SK-N-SH (cell line): ENCODE results near the gene D2HGDH. TPM values are rescaled to one million over a fixed set of nuclear protein-coding genes. Genes with fewer than 3 reads are reported as not detected.

Experiments used
- CTCF ChIA-PET: fragments of 300-600, 350-600 bp; formaldehyde crosslinking; extraction: SDS; loops from one replicate; lab custom pipeline; 2021; lab: Yijun Ruan, JAX
- POLR2A ChIA-PET: fragments of 350-600 bp; sonication (Branson Sonifier 250); formaldehyde crosslinking; extraction: SDS; loops from one replicate; lab custom pipeline; 2020; ENCODE audit warnings: antibody characterized with exemption, inconsistent platforms; lab: Yijun Ruan, JAX
- DNase-seq: peaks from one replicate; pipeline ENCODE4 v3.0.0; 2012
- H2AFZ ChIP-seq: fragments of 200-600 bp; sonication (generic); 2 replicates; pipeline ENCODE4 v1.8.1; 2016; ENCODE audit warnings: antibody characterized with exemption, mild to moderate bottlenecking, low read depth
- H3F3A ChIP-seq: fragments of 200-600 bp; sonication (generic); replicated peaks from 2 replicates; pipeline ENCODE3; 2016; ENCODE audit warnings: antibody characterized with exemption, mild to moderate bottlenecking; ENCODE audit not compliant: insufficient read depth
- H3K27ac ChIP-seq, 2 experiments: fragments of 200-500 bp in 1 of 2; fragments of 200-600 bp in 1 of 2; sonication (Bioruptor generic) in 1 of 2; sonication (generic), shearing (Covaris generic) in 1 of 2; 2 replicates each; pipeline versions ENCODE4 v1.5.1 to v1.6.1; 2014 to 2016; ENCODE audit warnings: low read depth in 2 of 2, inconsistent platforms in 1 of 2, low read length in 1 of 2, mild to moderate bottlenecking in 1 of 2, mixed read lengths in 1 of 2
- H3K27me3 ChIP-seq: fragments of 200-600 bp; sonication (generic), shearing (Covaris generic); 2 replicates; pipeline ENCODE4 v1.6.1; 2016; ENCODE audit warnings: mixed run types; ENCODE audit not compliant: insufficient read depth
- H3K36me3 ChIP-seq, 2 experiments: fragments of 200-500 bp in 1 of 2; fragments of 200-600 bp in 1 of 2; sonication (Bioruptor generic) in 1 of 2; sonication (generic) in 1 of 2; replicated peaks in 1 of 2; 2 replicates each; pipeline versions ENCODE3 to v1.5.1; 2014 to 2016; ENCODE audit warnings: low read length in 1 of 2, mild to moderate bottlenecking in 1 of 2; ENCODE audit not compliant: insufficient read depth in 2 of 2, control insufficient read depth in 1 of 2
- H3K4me1 ChIP-seq, 2 experiments: fragments of 200-500 bp in 1 of 2; fragments of 200-600 bp in 1 of 2; sonication (Bioruptor generic) in 1 of 2; sonication (generic), shearing (Covaris generic) in 1 of 2; 2 replicates each; pipeline versions ENCODE4 v1.5.1 to v1.6.1; 2014 to 2016; ENCODE audit warnings: low read depth in 1 of 2, low read length in 1 of 2, mixed run types in 1 of 2; ENCODE audit not compliant: insufficient read depth in 2 of 2, control insufficient read depth in 1 of 2
- H3K4me2 ChIP-seq: fragments of 200-600 bp; sonication (generic), shearing (Covaris generic); 2 replicates; pipeline ENCODE4 v1.6.1; 2017; ENCODE audit warnings: mixed run types
- H3K4me3 ChIP-seq, 2 experiments: fragments of 200-500 bp in 1 of 2; fragments of 200-600 bp in 1 of 2; sonication (Bioruptor generic) in 1 of 2; sonication (generic), shearing (Covaris generic) in 1 of 2; 2 replicates each; pipeline versions ENCODE4 v1.5.1 to v1.8.1; 2014 to 2016; ENCODE audit warnings: low read depth in 2 of 2, inconsistent platforms in 1 of 2, low read length in 1 of 2, mild to moderate bottlenecking in 1 of 2, mixed read lengths in 1 of 2, moderate library complexity in 1 of 2
- H3K79me2 ChIP-seq: fragments of 200-600 bp; sonication (generic); 2 replicates; pipeline ENCODE4 v1.8.1; 2017; ENCODE audit warnings: mild to moderate bottlenecking; ENCODE audit not compliant: insufficient read depth
- H3K9ac ChIP-seq: fragments of 200-600 bp; sonication (generic); 2 replicates; pipeline ENCODE4 v1.6.1; 2017; ENCODE audit warnings: mixed run types
- H3K9me2 ChIP-seq: fragments of 200-600 bp; sonication (generic); 2 replicates; pipeline ENCODE4 v1.6.1; 2017; ENCODE audit warnings: mixed run types
- H3K9me3 ChIP-seq: fragments of 200-600 bp; sonication (generic); 2 replicates; pipeline ENCODE4 v1.6.1; 2017; ENCODE audit warnings: mixed run types, mild to moderate bottlenecking, moderate library complexity
- H4K20me1 ChIP-seq: fragments of 200-600 bp; sonication (generic); 2 replicates; pipeline ENCODE4 v1.6.1; 2017; ENCODE audit warnings: mild to moderate bottlenecking, mixed run types; ENCODE audit not compliant: insufficient read depth
- CHD2 ChIP-seq: fragments of 150-350 bp; IDR thresholded peaks from 2 replicates; pipeline ENCODE4 v1.6.1; 2018; ENCODE audit warnings: low read length; ENCODE audit not compliant: partially characterized antibody
- CTCF ChIP-seq: fragments of 200-600 bp; sonication (generic); IDR thresholded peaks from 2 replicates; pipeline ENCODE4 v1.6.1; 2017; ENCODE audit warnings: antibody characterized with exemption, mild to moderate bottlenecking, moderate library complexity
- GABPA ChIP-seq: IDR thresholded peaks from 2 replicates; pipeline ENCODE4 v1.4.0; 2012; ENCODE audit warnings: low read depth, mild to moderate bottlenecking
- IRF3 ChIP-seq: fragments of 150-350 bp; IDR thresholded peaks from 2 replicates; pipeline ENCODE4 v1.6.1; 2016; ENCODE audit warnings: mild to moderate bottlenecking, low read depth, low read length
- JUND ChIP-seq: IDR thresholded peaks from 2 replicates; pipeline ENCODE4 v1.4.0; 2012
- MAX ChIP-seq: IDR thresholded peaks from 2 replicates; pipeline ENCODE4 v1.4.0; 2012; ENCODE audit warnings: low read depth
- REST ChIP-seq: IDR thresholded peaks from 2 replicates; pipeline ENCODE4 v1.6.1; 2012; ENCODE audit warnings: mild to moderate bottlenecking, low read depth, low read length, moderate library complexity
- RFX5 ChIP-seq: IDR thresholded peaks from 2 replicates; pipeline ENCODE4 v1.6.1; 2012; ENCODE audit warnings: mild to moderate bottlenecking, improper control_type of control experiment, low read length
- TEAD4 ChIP-seq: IDR thresholded peaks from 2 replicates; pipeline ENCODE4 v1.4.0; 2012; ENCODE audit warnings: mild to moderate bottlenecking, borderline replicate concordance; ENCODE audit not compliant: insufficient read depth
- YY1 ChIP-seq: IDR thresholded peaks from 2 replicates; pipeline ENCODE4 v1.4.0; 2012; ENCODE audit warnings: low read depth, mild to moderate bottlenecking
- WGBS: methylation state at CpG from one replicate; pipeline ENCODE4 v1.1.6; 2017; ENCODE audit warnings: low lambda C conversion rate; 5-methylcytosine and 5-hydroxymethylcytosine counted together
- polyA plus RNA-seq, 3 experiments: library from polyadenylated mRNA; depleted of rRNA; stranded (reverse); fragments of >200 nt; gene quantifications; 2 replicates each; pipeline ENCODE4 v1.2.3, GENCODE V29; 2012

The D2HGDH gene
- polyA plus RNA-seq, 1 of the 3 experiments (the other 2 are of a cell fraction) = 36.3 TPM

- no peaks in the 10 kb centered on the region for H3F3A ChIP-seq
- H3K9ac ChIP-seq = no peak overlapping the region
- H3K4me3 ChIP-seq = no peak overlapping the region
- peaks cover 0 to 37% of the 10 kb centered on the region in 2 experiments; a peak in 3 of 4 replicates for H3K4me1 ChIP-seq
- H3K27ac ChIP-seq = peak overlapping the region in 1 of 2 experiments; percentile 47; a peak in 1 of 4 replicates
- no peak overlapping the region for H2AFZ ChIP-seq
- H3K36me3 ChIP-seq = no peaks in the 10 kb centered on the region
- CTCF ChIA-PET = interaction anchor here (1.0 to 1.6 kb wide), 3 partner anchors 26 to 108 kb away, joined by 3 to 4 read pairs (median 3); no protein-coding TSS in a partner anchor
- H3K27me3 ChIP-seq = no peaks in the 10 kb centered on the region
- H3K4me2 ChIP-seq = no peak overlapping the region
- no peaks in the 10 kb centered on the region for H3K9me2 ChIP-seq
- no peak for DNase-seq
- H4K20me1 ChIP-seq = no peaks in the 10 kb centered on the region
- WGBS = 95% methylated on average over 4 of the region's 27 CpGs
- TF ChIP-seq MAX = no peak
- no peak for TF ChIP-seq RFX5
- TF ChIP-seq CTCF = no peak
- no peak for TF ChIP-seq YY1
- TF ChIP-seq TEAD4 = no peak
- no peaks in the 10 kb centered on the region for H3K79me2 ChIP-seq
- H3K9me3 ChIP-seq = no peaks in the 10 kb centered on the region
- POLR2A ChIA-PET = interaction anchor here (1.4 kb wide), 1 partner anchor 108 kb away, joined by 3 read pairs; no protein-coding TSS in a partner anchor
These were observed 76.9 kb downstream of the D2HGDH start for GRCh38 chr2:241811201-241811951.

GRCh38 chr2:241811952-241812729, 77.7 kb downstream of the D2HGDH start:
- CTCF ChIA-PET = no interaction called here
- H3K9me2 ChIP-seq = no peaks in the 10 kb centered on the region

More at GRCh38 chr2:241811952-241812729, 77.7 kb downstream of the D2HGDH start:
- Histone ChIP-seq H3K79me2 (no peaks in the 10 kb centered on the region), H2AFZ (no peak overlapping the region), H3F3A (no peaks in the 10 kb centered on the region), H3K4me3 (no peak overlapping the region), H3K9me3 (no peaks in the 10 kb centered on the region), H4K20me1 (no peaks in the 10 kb centered on the region), H3K27me3 (no peaks in the 10 kb centered on the region), H3K27ac (no peak overlapping the region; a peak in 1 of 4 replicates), H3K36me3 (no peaks in the 10 kb centered on the region), H3K4me2 (no peak overlapping the region), H3K9ac (no peak overlapping the region), H3K4me1 (peaks cover 0 to 37% of the 10 kb centered on the region in 2 experiments; a peak in 3 of 4 replicates)
- DNase-seq = peak; percentile 24
- TF ChIP-seq IRF3 = no peak
- TF ChIP-seq REST = no peak
- TF ChIP-seq CHD2 = no peak
- no peak for TF ChIP-seq JUND
- TF ChIP-seq GABPA = no peak
- POLR2A ChIA-PET = no interaction called here
- 77% methylated on average over 14 of the region's 20 CpGs for WGBS
